Measurements from ENCODE around the gene PDZK1IP1. TPM values are rescaled to one million over a fixed set of nuclear protein-coding genes. Genes with fewer than 3 reads are reported as not detected.
A peak's percentile ranks its signal among the peaks of the same experiment; 100 is the strongest.

PDZK1IP1 gene
- total and polyA plus RNA-seq, 7 experiments from 2014 or later = not detected

DNA sequence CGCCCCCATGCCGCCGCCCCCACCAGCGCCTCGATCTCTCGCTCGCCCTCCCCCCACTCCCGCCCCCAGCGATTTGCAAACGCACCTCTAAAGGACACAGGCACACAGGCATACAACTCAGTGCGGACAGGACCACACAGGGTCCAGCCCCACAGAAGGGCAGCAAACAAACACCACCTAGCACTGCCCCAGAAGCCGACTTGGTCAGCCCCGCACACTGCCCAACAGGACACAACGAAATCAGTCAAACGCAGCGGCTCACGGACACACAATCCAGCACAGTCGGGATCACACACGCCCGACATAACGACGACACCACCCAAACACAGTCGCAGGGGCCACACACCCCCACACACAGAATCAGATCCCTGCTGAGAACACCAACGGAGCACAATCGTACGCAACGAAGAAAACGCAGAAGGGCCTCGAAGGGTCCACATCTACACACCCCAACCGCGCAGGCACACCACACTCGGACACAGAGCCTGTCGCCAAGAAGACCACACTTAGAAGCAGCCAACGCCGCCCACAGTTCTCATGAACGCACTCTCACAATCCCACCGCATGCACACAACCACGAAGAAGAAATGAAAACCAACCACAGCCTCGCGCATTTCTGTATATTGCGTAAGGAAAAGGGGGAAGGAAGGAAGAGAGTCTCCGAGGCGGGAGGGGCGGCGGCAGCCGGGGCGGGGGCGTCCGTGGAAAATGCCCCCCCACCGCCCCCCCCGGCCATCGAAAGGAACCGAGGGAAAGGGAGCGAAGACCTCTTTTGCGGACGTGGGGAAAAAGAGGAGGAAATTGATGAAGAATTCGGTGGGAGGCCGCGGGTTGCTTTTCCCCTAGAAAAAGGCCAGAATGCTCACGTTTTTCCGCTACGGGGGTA lies 41.7 kb upstream of the PDZK1IP1 start:
- CTCF ChIA-PET = no interaction called here
- ATAC-seq (peak; percentile 55), DNase-seq (peak in 4 of 9 donors; percentile 14 to 33 (median 18))
- POLR2A ChIA-PET = no interaction called here
- Mint-ChIP-seq H3K4me3 (peak overlapping the region; percentile 74 to 94 (median 84)), H3K27me3 (peaks cover 70 to 95% (median 90%) of the 10 kb centered on the region in 5 donors), H3K27ac (peak overlapping the region in 1 of 9 donors; percentile 62), H3K4me1 (peaks cover 8 to 37% (median 28%) of the 10 kb centered on the region in 7 donors), H3K36me3 (peaks cover 0 to 10% (median 1%) of the 10 kb centered on the region in 5 donors), H3K9me3 (peaks cover 0 to 4% (median 0%) of the 10 kb centered on the region in 11 donors)
- no peak overlapping the region for H3K27ac ChIP-seq (ENCODE audit: low read depth, low read length)
- peak overlapping the region; percentile 4 for H3K4me3 ChIP-seq (ENCODE audit: low read length)
- no peaks in the 10 kb centered on the region for H3K36me3 ChIP-seq (ENCODE audit: control insufficient read depth in 2 of 3, insufficient read depth in 3 of 3, low read length in 3 of 3)
- peaks cover 23 to 45% of the 10 kb centered on the region in 2 donors for H3K27me3 ChIP-seq (ENCODE audit: control insufficient read depth in 2 of 2, insufficient read depth in 2 of 2, low read length in 2 of 2)
- no peaks in the 10 kb centered on the region for H3K9me3 ChIP-seq (ENCODE audit: control insufficient read depth in 2 of 3, low read length in 3 of 3)
- intact Hi-C loops (cut with micrococcal nuclease) = loop anchor here in 1 of 2 donors (5.0 kb wide), 1 partner anchor 476 kb away; no protein-coding TSS in a partner anchor
- H3K4me1 ChIP-seq (ENCODE audit: control insufficient read depth in 2 of 2, insufficient read depth in 2 of 2, low read length in 2 of 2) = peaks cover 12 to 13% of the 10 kb centered on the region in 2 donors

DNA sequence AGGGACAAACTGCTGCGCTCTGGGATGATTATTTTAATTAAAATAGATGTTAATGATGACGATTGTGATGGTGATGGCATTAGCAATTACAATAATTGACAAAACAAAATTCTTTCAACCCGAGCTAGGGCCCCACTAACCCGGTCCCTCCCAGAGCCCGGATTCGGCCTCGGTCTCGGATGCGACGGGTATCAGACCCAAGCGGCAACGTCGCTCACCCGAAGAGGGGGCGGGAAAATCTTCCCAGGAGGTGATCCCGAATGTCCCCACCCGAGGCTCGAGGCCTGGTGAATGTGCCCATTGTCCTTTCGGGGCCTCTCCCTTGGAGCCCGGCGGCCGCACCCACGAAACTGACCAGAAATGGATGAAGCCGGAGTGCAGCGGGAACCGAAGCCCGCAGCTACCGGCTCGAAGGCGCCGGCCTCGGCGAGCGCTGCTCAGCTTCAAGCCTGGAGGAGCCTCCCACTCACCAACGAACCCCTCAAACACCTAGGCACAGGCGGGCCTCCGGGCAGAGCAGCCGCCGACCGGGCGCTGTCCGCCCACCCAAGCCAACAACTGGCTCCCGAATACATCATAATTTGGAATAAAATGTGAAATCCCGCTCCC lies 41.0 kb upstream of the PDZK1IP1 start:
- Histone ChIP-seq H3K36me3 (ENCODE audit: control insufficient read depth in 2 of 3, insufficient read depth in 3 of 3, low read length in 3 of 3) (no peaks in the 10 kb centered on the region), H3K4me3 (ENCODE audit: low read length) (peak overlapping the region; percentile 17), H3K27ac (ENCODE audit: low read depth, low read length) (no peak overlapping the region), H3K9me3 (ENCODE audit: control insufficient read depth in 2 of 3, low read length in 3 of 3) (no peaks in the 10 kb centered on the region), H3K27me3 (ENCODE audit: control insufficient read depth in 2 of 2, insufficient read depth in 2 of 2, low read length in 2 of 2) (peaks cover 23 to 51% of the 10 kb centered on the region in 2 donors), H3K4me1 (ENCODE audit: control insufficient read depth in 2 of 2, insufficient read depth in 2 of 2, low read length in 2 of 2) (peaks cover 12 to 13% of the 10 kb centered on the region in 2 donors)
- ChIA-PET POLR2A (no interaction called here), CTCF (no interaction called here)
- H3K4me3 Mint-ChIP-seq = peak overlapping the region in 9 of 10 donors; percentile 21 to 94 (median 80)
- peaks cover 0 to 4% (median 0%) of the 10 kb centered on the region in 11 donors for H3K9me3 Mint-ChIP-seq
- peak in 3 of 9 donors; percentile 5 to 12 (median 10) for DNase-seq
- no peak for ATAC-seq
- intact Hi-C loops (cut with micrococcal nuclease) = loop anchor here in 1 of 2 donors (5.0 kb wide), 1 partner anchor 477 kb away; no protein-coding TSS in a partner anchor
- H3K4me1 Mint-ChIP-seq = peaks cover 8 to 41% (median 30%) of the 10 kb centered on the region in 7 donors
- H3K27me3 Mint-ChIP-seq = peaks cover 76 to 95% (median 89%) of the 10 kb centered on the region in 5 donors
- H3K36me3 Mint-ChIP-seq = peaks cover 0 to 10% (median 1%) of the 10 kb centered on the region in 5 donors
- H3K27ac Mint-ChIP-seq = no peak overlapping the region

DNA sequence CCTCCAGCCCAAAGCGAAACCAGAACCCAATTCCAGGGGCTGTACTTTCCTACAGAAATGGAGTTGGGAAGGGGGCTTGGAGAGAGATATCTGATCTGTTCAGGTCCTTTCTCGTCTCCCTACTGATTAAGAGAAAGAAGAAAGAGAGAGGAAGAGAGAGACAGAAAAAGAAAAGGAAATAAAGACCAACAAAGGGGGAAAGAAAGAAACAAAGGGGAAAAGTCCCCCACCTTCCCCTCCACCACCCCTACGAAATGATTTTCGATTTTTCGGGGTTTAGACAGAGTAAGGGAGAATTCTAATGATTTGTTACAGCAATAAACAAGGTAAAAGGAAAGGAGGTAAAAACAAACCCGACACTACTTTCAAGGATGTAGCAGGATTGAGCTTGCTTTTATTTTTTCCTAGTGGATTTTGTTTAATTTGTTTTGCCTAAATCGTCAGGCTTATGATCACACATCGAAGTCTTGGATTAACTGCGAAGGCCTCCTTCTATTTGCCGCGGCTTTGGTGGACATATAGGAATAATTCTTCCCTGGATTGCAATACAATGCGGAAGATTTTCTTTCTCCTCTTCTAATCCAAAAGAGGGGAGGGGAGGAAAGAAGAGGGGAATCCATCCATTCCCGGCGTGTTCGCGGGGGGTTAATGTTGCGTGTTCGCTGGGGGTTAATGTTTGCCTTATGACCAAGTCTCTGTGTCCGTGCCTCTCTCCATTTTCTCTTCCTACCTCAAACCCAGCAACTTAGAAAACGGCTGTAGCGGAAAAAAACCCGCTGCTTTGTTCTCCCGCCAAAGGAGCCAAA lies 40.3 kb upstream of the PDZK1IP1 start:
- CTCF ChIA-PET = no interaction called here

GRCh38 chr1:47229031-47229885 lies 39.4 kb upstream of the PDZK1IP1 start:
- Histone ChIP-seq H3K4me3 (ENCODE audit: low read length) (no peak overlapping the region), H3K27ac (ENCODE audit: low read depth, low read length) (no peak overlapping the region), H3K4me1 (ENCODE audit: control insufficient read depth in 2 of 2, insufficient read depth in 2 of 2, low read length in 2 of 2) (peaks cover 12 to 13% of the 10 kb centered on the region in 2 donors), H3K36me3 (ENCODE audit: control insufficient read depth in 2 of 3, insufficient read depth in 3 of 3, low read length in 3 of 3) (no peaks in the 10 kb centered on the region), H3K9me3 (ENCODE audit: control insufficient read depth in 2 of 3, low read length in 3 of 3) (no peaks in the 10 kb centered on the region), H3K27me3 (ENCODE audit: control insufficient read depth in 2 of 2, insufficient read depth in 2 of 2, low read length in 2 of 2) (peaks cover 25 to 53% of the 10 kb centered on the region in 2 donors)
- H3K9me3 Mint-ChIP-seq = peaks cover 0 to 4% (median 0%) of the 10 kb centered on the region in 11 donors
- peak overlapping the region in 5 of 10 donors; percentile 38 to 94 (median 80) for H3K4me3 Mint-ChIP-seq
- ATAC-seq (no peak), DNase-seq (no peak)
- peaks cover 0 to 10% (median 0%) of the 10 kb centered on the region in 5 donors for H3K36me3 Mint-ChIP-seq
- CTCF ChIA-PET = no interaction called here
- peaks cover 8 to 42% (median 31%) of the 10 kb centered on the region in 7 donors for H3K4me1 Mint-ChIP-seq
- peak overlapping the region in 1 of 9 donors; percentile 26 for H3K27ac Mint-ChIP-seq
- intact Hi-C loops (cut with micrococcal nuclease) = loop anchor here in 1 of 2 donors (2.0 kb wide), 1 partner anchor 208 kb away; no protein-coding TSS in a partner anchor
- peaks cover 74 to 84% (median 77%) of the 10 kb centered on the region in 5 donors for H3K27me3 Mint-ChIP-seq
- POLR2A ChIA-PET = no interaction called here

More for the DNA sequence above, 40.3 kb upstream of the PDZK1IP1 start:
- H3K36me3 Mint-ChIP-seq = peaks cover 0 to 10% (median 1%) of the 10 kb centered on the region in 5 donors
- Histone ChIP-seq H3K4me3 (ENCODE audit: low read length) (no peak overlapping the region), H3K27ac (ENCODE audit: low read depth, low read length) (no peak overlapping the region), H3K27me3 (ENCODE audit: control insufficient read depth in 2 of 2, insufficient read depth in 2 of 2, low read length in 2 of 2) (peaks cover 23 to 53% of the 10 kb centered on the region in 2 donors), H3K4me1 (ENCODE audit: control insufficient read depth in 2 of 2, insufficient read depth in 2 of 2, low read length in 2 of 2) (peaks cover 12 to 13% of the 10 kb centered on the region in 2 donors), H3K36me3 (ENCODE audit: control insufficient read depth in 2 of 3, insufficient read depth in 3 of 3, low read length in 3 of 3) (no peaks in the 10 kb centered on the region), H3K9me3 (ENCODE audit: control insufficient read depth in 2 of 3, low read length in 3 of 3) (no peaks in the 10 kb centered on the region)
- peaks cover 0 to 4% (median 0%) of the 10 kb centered on the region in 11 donors for H3K9me3 Mint-ChIP-seq
- H3K27me3 Mint-ChIP-seq = peaks cover 77 to 92% (median 85%) of the 10 kb centered on the region in 5 donors
- DNase-seq (no peak), ATAC-seq (no peak)
- intact Hi-C loops (cut with micrococcal nuclease) = loop anchor here in 1 of 2 donors (2.0 to 5.0 kb wide), 2 partner anchors 207 to 477 kb away; no protein-coding TSS in a partner anchor
- H3K4me1 Mint-ChIP-seq = peaks cover 8 to 42% (median 31%) of the 10 kb centered on the region in 7 donors
- H3K4me3 Mint-ChIP-seq = peak overlapping the region; percentile 31 to 94 (median 66)
- peak overlapping the region in 1 of 9 donors; percentile 71 for H3K27ac Mint-ChIP-seq
- POLR2A ChIA-PET = no interaction called here

GRCh38 chr1:47228644-47229030 lies 38.8 kb upstream of the PDZK1IP1 start:
- H3K27ac ChIP-seq (ENCODE audit: low read depth, low read length) = no peak overlapping the region
- Mint-ChIP-seq H3K4me3 (no peak overlapping the region), H3K9me3 (peaks cover 0 to 4% (median 0%) of the 10 kb centered on the region in 11 donors), H3K4me1 (peaks cover 8 to 42% (median 31%) of the 10 kb centered on the region in 7 donors), H3K27me3 (peaks cover 68 to 78% (median 71%) of the 10 kb centered on the region in 5 donors), H3K27ac (no peak overlapping the region), H3K36me3 (peaks cover 0 to 10% (median 0%) of the 10 kb centered on the region in 5 donors)
- H3K4me1 ChIP-seq (ENCODE audit: control insufficient read depth in 2 of 2, insufficient read depth in 2 of 2, low read length in 2 of 2) = peaks cover 12 to 13% of the 10 kb centered on the region in 2 donors
- ChIA-PET CTCF (no interaction called here), POLR2A (no interaction called here)
- no peaks in the 10 kb centered on the region for H3K36me3 ChIP-seq (ENCODE audit: control insufficient read depth in 2 of 3, insufficient read depth in 3 of 3, low read length in 3 of 3)
- no peak for DNase-seq
- peaks cover 26 to 55% of the 10 kb centered on the region in 2 donors for H3K27me3 ChIP-seq (ENCODE audit: control insufficient read depth in 2 of 2, insufficient read depth in 2 of 2, low read length in 2 of 2)
- no peak for ATAC-seq
- intact Hi-C loops (cut with micrococcal nuclease) = loop anchor here in 1 of 2 donors (2.0 kb wide), 1 partner anchor 208 kb away; no protein-coding TSS in a partner anchor
- H3K4me3 ChIP-seq (ENCODE audit: low read length) = no peak overlapping the region
- H3K9me3 ChIP-seq (ENCODE audit: control insufficient read depth in 2 of 3, low read length in 3 of 3) = no peaks in the 10 kb centered on the region
